H1 (cell line): ENCODE results near the gene SSBP3. TPM values are rescaled to one million over a fixed set of nuclear protein-coding genes. Genes with fewer than 3 reads are reported as not detected.

ENCODE experiments used
- ATF2 ChIP-seq: IDR thresholded peaks from 2 replicates; pipeline ENCODE4 v1.6.1; 2012; ENCODE audit warnings: low read length, inconsistent platforms
- KDM5A ChIP-seq: fragments of 200-600 bp; IDR thresholded peaks from 2 replicates; pipeline ENCODE4 v1.7.1; 2012; ENCODE audit warnings: mild to moderate bottlenecking, low read length, inconsistent platforms, mixed read lengths
- MAFK ChIP-seq: IDR thresholded peaks from 2 replicates; pipeline ENCODE4 v1.6.1; 2012; ENCODE audit warnings: low read depth, mild to moderate bottlenecking, improper control_type of control experiment, low read length
- polyA plus RNA-seq, 7 experiments: library from polyadenylated mRNA; depleted of rRNA in 3 of 7; stranded (reverse) in 5 of 7; unstranded in 2 of 7; fragments of >200 nt in 5 of 7; fragments of 200-250 nt in 2 of 7; gene quantifications; 1 replicate in 5 of 7; 2 replicates in 1 of 7; 4 replicates in 1 of 7; pipeline versions ENCODE4 v1.2.1 to v1.2.3, GENCODE V29; 2011 to 2013; ENCODE audit warnings: missing spikeins in 2 of 7, mixed read lengths in 2 of 7
- total RNA-seq: library from RNA; stranded (reverse); fragmentation: NEBNext Ultra II Directional; extraction: Animal tissue kit (Norgen Biotek cat#: 25700); gene quantifications from 2 replicates; pipeline ENCODE4 v1.2.1, GENCODE V29; 2021

Gene SSBP3
- total and polyA plus RNA-seq, 2 of the 8 experiments (the other 6 are each of a cell fraction or from before 2014, with no cell fraction given): 99.7 to 133 TPM

- TF ChIP-seq ATF2 (no peak), KDM5A (no peak), MAFK (no peak)
- TF ChIP-seq, all 59 proteins: peak for 0
These were observed 80.9 kb downstream of the SSBP3 start (continued) for GRCh38 chr1:54325284-54325683.
